Naive thymus-derived CD8-positive, alpha-beta T cell (primary cell): ENCODE results near the gene ZNHIT3. TPM values are rescaled to one million over a fixed set of nuclear protein-coding genes. Genes with fewer than 3 reads are reported as not detected.
"Not testable (repeated sequence)": the region's sequence is repeated elsewhere in the genome, so short reads cannot be mapped to it uniquely, and the experiment has no call there.

Source experiments
- ATAC-seq, 2 donors: fragments of 150-1000 bp; cut with Tn5 transposase in 1 of 2; sonication (Bioruptor Pico), chemical (Tn5 transposase) in 1 of 2; 1 replicate in 1 of 2; 2 replicates in 1 of 2; pipeline ENCODE4 v1.10.0; 2021; ENCODE audit warnings: mild to moderate bottlenecking in 2 of 2, moderate library complexity in 2 of 2
- POLR2A ChIA-PET: fragments of 350-600 bp; sonication (Branson Sonifier 250); formaldehyde crosslinking; loops from one replicate; lab custom pipeline; 2021; ENCODE audit warnings: antibody characterized with exemption; lab: Charles Lee
- DNase-seq, 10 donors: peaks; one replicate each; pipeline versions ENCODE4 v3.0.0 to v3.0.0-alpha.2; 2020 to 2022
- H3K27ac Mint-ChIP-seq, 10 donors: one replicate each; pipeline ENCODE4 v1.8.0; 2020 to 2022; ENCODE audit warnings: mild to moderate bottlenecking in 10 of 10, mixed read lengths in 10 of 10, moderate library complexity in 4 of 10, inconsistent platforms in 1 of 10
- H3K27me3 Mint-ChIP-seq, 5 donors: one replicate each; pipeline ENCODE4 v1.8.0; 2021 to 2022; ENCODE audit warnings: mixed read lengths in 5 of 5
- H3K36me3 Mint-ChIP-seq, 3 donors: one replicate each; pipeline ENCODE4 v1.8.0; 2020 to 2022; ENCODE audit warnings: mixed read lengths in 3 of 3, mild to moderate bottlenecking in 2 of 3, inconsistent platforms in 1 of 3
- H3K4me1 Mint-ChIP-seq, 4 donors: one replicate each; pipeline ENCODE4 v1.8.0; 2021 to 2022; ENCODE audit warnings: mixed read lengths in 4 of 4
- H3K4me3 Mint-ChIP-seq, 10 donors: one replicate each; pipeline ENCODE4 v1.8.0; 2020 to 2022; ENCODE audit warnings: mild to moderate bottlenecking in 10 of 10, mixed read lengths in 10 of 10, moderate library complexity in 6 of 10, inconsistent platforms in 1 of 10
- H3K9me3 Mint-ChIP-seq, 9 donors: one replicate each; pipeline ENCODE4 v1.8.0; 2020 to 2022; ENCODE audit warnings: mixed read lengths in 9 of 9, mild to moderate bottlenecking in 3 of 9, inconsistent platforms in 1 of 9, moderate library complexity in 1 of 9
- polyA plus RNA-seq, 3 donors: library from polyadenylated mRNA; unstranded; fragments of 300-500 nt; fragmentation: Illumina TruSeq; gene quantifications; one replicate each; pipeline ENCODE4 v1.2.3, GENCODE V29; 2021
- total RNA-seq, 8 experiments: library from RNA in 2 of 8; stranded (reverse) in 2 of 8; gene quantifications; one replicate each; pipeline ENCODE4 v1.2.3 and lab custom pipeline; 2021 to 2026

ZNHIT3 gene
- total and polyA plus RNA-seq, 5 experiments from 2014 or later, result 70.0 to 98.8 (median 89.1) TPM

- Mint-ChIP-seq H3K4me3 (no peak overlapping the region), H3K27me3 (peaks cover 22 to 76% (median 51%) of the 10 kb centered on the region in 5 donors), H3K4me1 (peaks cover 0 to 1% (median 0%) of the 10 kb centered on the region in 4 donors), H3K9me3 (peaks cover 0 to 2% (median 0%) of the 10 kb centered on the region in 9 donors), H3K27ac (no peak overlapping the region), H3K36me3 (no peaks in the 10 kb centered on the region)
- ATAC-seq, result no peak
- POLR2A ChIA-PET, result no interaction called here
- DNase-seq, result no peak
Measured at GRCh38 chr17:36464765-36465088, 21.8 kb upstream of the ZNHIT3 start.

GRCh38 chr17:36468903-36469635, 17.4 kb upstream of the ZNHIT3 start:
- POLR2A ChIA-PET, result interaction anchor here (0.8 kb wide), 1 partner anchor 18 kb away, joined by 3 read pairs; the partner anchor contains the start of gene ZNHIT3
- H3K36me3 Mint-ChIP-seq, result no peaks in the 10 kb centered on the region
- peak overlapping the region in 1 of 10 donors; percentile 36 for H3K27ac Mint-ChIP-seq
- DNase-seq, result no peak
- H3K4me1 Mint-ChIP-seq, result no peaks in the 10 kb centered on the region
- H3K9me3 Mint-ChIP-seq, result peaks cover 0 to 2% (median 0%) of the 10 kb centered on the region in 9 donors
- ATAC-seq, result no peak
- no peak overlapping the region for H3K4me3 Mint-ChIP-seq
- H3K27me3 Mint-ChIP-seq, result peaks cover 9 to 50% (median 41%) of the 10 kb centered on the region in 5 donors

- POLR2A ChIA-PET, result interaction anchor here (0.8 kb wide), 1 partner anchor 17 kb away, joined by 3 read pairs; the partner anchor contains the start of gene ZNHIT3
- no peak overlapping the region for H3K4me3 Mint-ChIP-seq
- no peak overlapping the region for H3K27ac Mint-ChIP-seq
- ATAC-seq, result no peak
- H3K27me3 Mint-ChIP-seq, result peaks cover 9 to 53% (median 42%) of the 10 kb centered on the region in 5 donors
- peaks cover 0 to 2% (median 0%) of the 10 kb centered on the region in 9 donors for H3K9me3 Mint-ChIP-seq
- H3K4me1 Mint-ChIP-seq, result no peaks in the 10 kb centered on the region
- H3K36me3 Mint-ChIP-seq, result no peaks in the 10 kb centered on the region
- DNase-seq, result no peak
Measured at GRCh38 chr17:36469733-36470132, 16.7 kb upstream of the ZNHIT3 start.

- H3K4me1 Mint-ChIP-seq, result no peaks in the 10 kb centered on the region
- peaks cover 0 to 1% (median 0%) of the 10 kb centered on the region in 9 donors for H3K9me3 Mint-ChIP-seq
- no peak overlapping the region for H3K4me3 Mint-ChIP-seq
- no peaks in the 10 kb centered on the region for H3K36me3 Mint-ChIP-seq
- POLR2A ChIA-PET, result no interaction called here
- H3K27me3 Mint-ChIP-seq, result peaks cover 6 to 53% (median 36%) of the 10 kb centered on the region in 5 donors
- ATAC-seq (no peak), DNase-seq (no peak)
- no peak overlapping the region for H3K27ac Mint-ChIP-seq
Measured at GRCh38 chr17:36470499-36470898, 16.0 kb upstream of the ZNHIT3 start.

GRCh38 chr17:36474571-36474970, 11.9 kb upstream of the ZNHIT3 start:
- DNase-seq, result no peak
- POLR2A ChIA-PET, result no interaction called here
- Mint-ChIP-seq H3K36me3 (no peaks in the 10 kb centered on the region), H3K9me3 (no peaks in the 10 kb centered on the region), H3K27me3 (peaks cover 2 to 33% (median 23%) of the 10 kb centered on the region in 5 donors), H3K27ac (no peak overlapping the region), H3K4me1 (no peaks in the 10 kb centered on the region), H3K4me3 (no peak overlapping the region)
- no peak for ATAC-seq

GRCh38 chr17:36475346-36475970, 11.0 kb upstream of the ZNHIT3 start:
- POLR2A ChIA-PET, result no interaction called here
- DNase-seq, result no peak
- Mint-ChIP-seq H3K36me3 (no peaks in the 10 kb centered on the region), H3K27me3 (peaks cover 4 to 34% (median 23%) of the 10 kb centered on the region in 5 donors), H3K4me1 (no peaks in the 10 kb centered on the region), H3K9me3 (no peaks in the 10 kb centered on the region), H3K27ac (no peak overlapping the region), H3K4me3 (no peak overlapping the region)
- no peak for ATAC-seq

GRCh38 chr17:36481829-36482228, 4.7 kb upstream of the ZNHIT3 start:
- Mint-ChIP-seq H3K9me3 (no peaks in the 10 kb centered on the region), H3K36me3 (peaks cover 0 to 4% (median 2%) of the 10 kb centered on the region in 3 donors), H3K27me3 (peaks cover 5 to 31% (median 13%) of the 10 kb centered on the region in 5 donors), H3K4me3 (peak overlapping the region; percentile 61 to 85 (median 80)), H3K4me1 (peaks cover 11 to 30% (median 25%) of the 10 kb centered on the region in 4 donors), H3K27ac (peak overlapping the region in 1 of 10 donors; percentile 59)
- POLR2A ChIA-PET, result no interaction called here
- no peak for ATAC-seq
- no peak for DNase-seq

- Mint-ChIP-seq H3K4me1 (peaks cover 12 to 40% (median 34%) of the 10 kb centered on the region in 4 donors), H3K4me3 (peak overlapping the region; percentile 63 to 85 (median 80)), H3K27ac (peak overlapping the region in 3 of 10 donors; percentile 59 to 73 (median 67)), H3K36me3 (peaks cover 0 to 4% (median 2%) of the 10 kb centered on the region in 3 donors), H3K9me3 (no peaks in the 10 kb centered on the region), H3K27me3 (peaks cover 5 to 26% (median 13%) of the 10 kb centered on the region in 5 donors)
- peak; percentile 52 to 71 for ATAC-seq
- POLR2A ChIA-PET, result interaction anchor here (0.5 to 1.6 kb wide), 3 partner anchors 10 to 104 kb away, joined by 3 to 7 read pairs (median 5); no protein-coding TSS in a partner anchor
- peak; percentile 55 to 82 (median 78) for DNase-seq
Measured at GRCh38 chr17:36482611-36483504, 3.6 kb upstream of the ZNHIT3 start.

- Mint-ChIP-seq H3K4me1 (peaks cover 16 to 50% (median 41%) of the 10 kb centered on the region in 4 donors), H3K27ac (peak overlapping the region in 1 of 10 donors; percentile 43), H3K27me3 (peaks cover 5 to 26% (median 13%) of the 10 kb centered on the region in 5 donors), H3K4me3 (peak overlapping the region in 7 of 10 donors; percentile 23 to 81 (median 52))
- ATAC-seq, DNase-seq, H3K36me3 Mint-ChIP-seq, H3K9me3 Mint-ChIP-seq: not testable (repeated sequence)
- POLR2A ChIA-PET, result interaction anchor here (3.1 kb wide), 1 partner anchor 51 kb away, joined by 18 read pairs; the partner anchor contains the start of genes MYO19 and PIGW
Measured at GRCh38 chr17:36484021-36484420, 2.5 kb upstream of the ZNHIT3 start.

- POLR2A ChIA-PET, result interaction anchor here (1.1 to 3.1 kb wide), 4 partner anchors 50 to 238 kb away, joined by 3 to 18 read pairs (median 12); partner anchors contain the start of genes MRM1, MYO19 and PIGW
- H3K9me3 Mint-ChIP-seq, result no peaks in the 10 kb centered on the region
- DNase-seq (no peak), ATAC-seq (no peak)
- peaks cover 5 to 20% (median 13%) of the 10 kb centered on the region in 5 donors for H3K27me3 Mint-ChIP-seq
- H3K36me3 Mint-ChIP-seq, result peaks cover 0 to 13% (median 4%) of the 10 kb centered on the region in 3 donors
- H3K4me3 Mint-ChIP-seq, result peak overlapping the region in 8 of 10 donors; percentile 44 to 100 (median 98)
- H3K4me1 Mint-ChIP-seq, result peaks cover 23 to 58% (median 50%) of the 10 kb centered on the region in 4 donors
- H3K27ac Mint-ChIP-seq, result peak overlapping the region in 6 of 10 donors; percentile 31 to 97 (median 58)
Measured at GRCh38 chr17:36485027-36485426, 1.5 kb upstream of the ZNHIT3 start.

GRCh38 chr17:36485805-36486203, 677 bp upstream of the ZNHIT3 start:
- POLR2A ChIA-PET, result interaction anchor here (0.8 to 3.1 kb wide), 5 partner anchors 49 to 542 kb away, joined by 3 to 18 read pairs (median 12); partner anchors contain the start of genes AATF, LYZL6, MRM1 and MYO19
- peaks cover 27 to 62% (median 54%) of the 10 kb centered on the region in 4 donors for H3K4me1 Mint-ChIP-seq

More at GRCh38 chr17:36485805-36486203, 677 bp upstream of the ZNHIT3 start:
- H3K4me3 Mint-ChIP-seq, result peak overlapping the region; percentile 94 to 100 (median 99)
- peak overlapping the region; percentile 96 to 100 (median 99) for H3K27ac Mint-ChIP-seq
- peaks cover 3 to 16% (median 12%) of the 10 kb centered on the region in 5 donors for H3K27me3 Mint-ChIP-seq
- H3K9me3 Mint-ChIP-seq, result no peaks in the 10 kb centered on the region
- no peak for DNase-seq
- H3K36me3 Mint-ChIP-seq, result peaks cover 0 to 18% (median 4%) of the 10 kb centered on the region in 3 donors
- ATAC-seq, result no peak
